Lower lobe of right lung (tissue), 2 donors: ENCODE measurements around the gene INPP1. TPM values are rescaled to one million over a fixed set of nuclear protein-coding genes. Genes with fewer than 3 reads are reported as not detected.
A peak's percentile ranks its signal among the peaks of the same experiment; 100 is the strongest.

ENCODE experiments used
- ATAC-seq, 2 donors: fragments of 200-7000 bp; cut with Tn5 transposase; one replicate each; pipeline ENCODE4 v1.9.1; 2020 to 2022; ENCODE audit warnings: mild to moderate bottlenecking in 2 of 2, moderate library complexity in 2 of 2
- DNase-seq: peaks from one replicate; pipeline ENCODE4 v3.0.0-alpha.2; 2020
- H3K27ac ChIP-seq: fragments of 200-600 bp; one replicate; pipeline ENCODE4 v1.8.0; 2022
- H3K27me3 ChIP-seq: fragments of 200-600 bp; one replicate; pipeline ENCODE4 v1.8.0; 2022; ENCODE audit warnings: low read depth
- H3K36me3 ChIP-seq: fragments of 200-600 bp; one replicate; pipeline ENCODE4 v1.8.0; 2022; ENCODE audit warnings: mild to moderate bottlenecking
- H3K4me1 ChIP-seq: fragments of 200-600 bp; one replicate; pipeline ENCODE4 v1.8.0; 2022
- H3K4me3 ChIP-seq: fragments of 200-600 bp; one replicate; pipeline ENCODE4 v1.8.0; 2022; ENCODE audit warnings: mild to moderate bottlenecking
- H3K9me3 ChIP-seq: fragments of 200-600 bp; one replicate; pipeline ENCODE4 v1.8.0; 2022
- CTCF ChIP-seq: fragments of 200-600 bp; IDR thresholded peaks from one replicate; pipeline ENCODE4 v1.8.0; 2022; ENCODE audit warnings: antibody characterized with exemption, mild to moderate bottlenecking
- intact Hi-C: fragments of 100-400 bp; cut with DNase I; formaldehyde crosslinking; loops from one replicate; pipeline ENCODE4 v1.11.0; 2022
- total RNA-seq: library from RNA; stranded (reverse); fragmentation: NEBNext Ultra II Directional; extraction: Animal tissue kit (Norgen Biotek cat#: 25700); gene quantifications from one replicate; pipeline ENCODE4 v1.2.1, GENCODE V29; 2021
- donor health status: DM: no; HTN: yes; CAD: no; lungs with severe emphysema.

The INPP1 gene
- total RNA-seq, 1 donor from 2014 or later, result 23.4 TPM

GRCh38 chr2:190360561-190360960, 17.2 kb downstream of the INPP1 start:
- Histone ChIP-seq H3K4me1 (peaks cover 48% of the 10 kb centered on the region), H3K9me3 (no peaks in the 10 kb centered on the region), H3K36me3 (peaks cover 20% of the 10 kb centered on the region), H3K4me3 (no peak overlapping the region), H3K27me3 (no peaks in the 10 kb centered on the region), H3K27ac (peak overlapping the region; percentile 64)
- DNase-seq (no peak), ATAC-seq (no peak)
- no peak for TF ChIP-seq CTCF
- intact Hi-C loops, result no loop called here

DNA sequence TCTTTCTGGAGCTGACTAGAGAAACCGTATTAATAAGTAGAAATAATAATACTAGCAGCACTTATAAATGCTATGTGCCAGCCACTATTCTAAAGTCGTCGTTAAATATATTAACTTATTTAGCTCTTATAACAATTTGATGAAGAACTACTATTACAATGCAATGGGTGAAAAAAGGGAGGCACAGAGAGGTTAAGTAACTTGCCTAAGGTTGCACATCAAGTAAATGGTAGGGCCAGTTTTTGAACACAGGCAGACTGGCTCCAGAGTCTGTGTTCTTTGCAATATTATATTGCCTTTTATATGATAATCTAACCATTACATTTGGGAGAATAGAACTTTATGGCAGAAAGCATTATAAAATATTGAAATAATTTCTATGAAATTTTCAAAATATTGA, 17.6 kb downstream of the INPP1 start:
- DNase-seq, result no peak
- H3K4me1 ChIP-seq, result peaks cover 45% of the 10 kb centered on the region
- peaks cover 21% of the 10 kb centered on the region for H3K36me3 ChIP-seq
- TF ChIP-seq CTCF, result no peak
- no peaks in the 10 kb centered on the region for H3K27me3 ChIP-seq
- no peaks in the 10 kb centered on the region for H3K9me3 ChIP-seq
- intact Hi-C loops, result no loop called here
- H3K4me3 ChIP-seq, result no peak overlapping the region
- no peak overlapping the region for H3K27ac ChIP-seq
- no peak for ATAC-seq

DNA sequence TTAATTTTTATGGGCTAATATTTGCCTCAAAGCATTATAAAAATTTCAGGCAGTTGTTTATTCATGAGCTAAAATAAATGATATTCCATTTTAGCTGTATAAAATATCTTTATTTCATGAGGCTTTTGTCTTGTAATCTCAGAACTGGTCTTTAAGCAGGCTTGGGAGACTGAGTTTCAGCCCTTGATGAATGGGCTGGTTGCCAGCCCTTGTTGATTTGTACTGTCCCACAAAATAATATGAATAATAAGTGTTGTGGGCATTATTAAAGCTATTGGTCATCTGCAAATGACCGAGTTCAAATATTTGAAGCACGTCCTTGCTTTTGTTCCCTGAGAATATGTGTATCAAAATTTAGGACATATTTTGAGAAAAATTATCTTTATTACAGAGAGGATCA, 18.2 kb downstream of the INPP1 start:
- no peak for TF ChIP-seq CTCF
- Histone ChIP-seq H3K4me1 (peaks cover 39% of the 10 kb centered on the region), H3K4me3 (no peak overlapping the region), H3K27ac (no peak overlapping the region), H3K27me3 (no peaks in the 10 kb centered on the region), H3K36me3 (peaks cover 23% of the 10 kb centered on the region), H3K9me3 (no peaks in the 10 kb centered on the region)
- intact Hi-C loops, result no loop called here
- ATAC-seq (no peak), DNase-seq (no peak)

- Histone ChIP-seq H3K36me3 (peaks cover 36% of the 10 kb centered on the region), H3K9me3 (no peaks in the 10 kb centered on the region), H3K4me1 (peaks cover 26% of the 10 kb centered on the region), H3K4me3 (no peak overlapping the region), H3K27me3 (no peaks in the 10 kb centered on the region), H3K27ac (no peak overlapping the region)
- no peak for TF ChIP-seq CTCF
- DNase-seq (no peak), ATAC-seq (no peak)
- intact Hi-C loops, result no loop called here
These were observed 19.5 kb downstream of the INPP1 start for GRCh38 chr2:190362894-190363293.

GRCh38 chr2:190365499-190366204, 22.3 kb downstream of the INPP1 start:
- Histone ChIP-seq H3K9me3 (no peaks in the 10 kb centered on the region), H3K4me1 (peaks cover 3% of the 10 kb centered on the region), H3K4me3 (no peak overlapping the region), H3K36me3 (peaks cover 64% of the 10 kb centered on the region), H3K27ac (no peak overlapping the region), H3K27me3 (no peaks in the 10 kb centered on the region)
- DNase-seq, result no peak
- no peak for ATAC-seq
- no peak for TF ChIP-seq CTCF
- intact Hi-C loops, result no loop called here
